Measurements from ENCODE around the gene MMP1.
A peak's percentile ranks its signal among the peaks of the same experiment; 100 is the strongest.

MMP1 gene

GRCh38 chr11:102798012-102798746 lies at the start of gene MMP1:
TSS of gene MMP1 (minus strand) at chr11:102798160. CDS start at chr11:102798092, 68 bp downstream.
- DNase-seq (ENCODE audit: low spot score), result no peak

- no peak for DNase-seq (ENCODE audit: low spot score)
Measured at GRCh38 chr11:102846292-102846691, 48.3 kb upstream of the MMP1 start.

- no peak for DNase-seq (ENCODE audit: low spot score)
Measured at GRCh38 chr11:102843489-102843888, 45.5 kb upstream of the MMP1 start, which contains the start of gene MMP3. TSS of gene MMP3 (minus strand) at chr11:102843609. CDS start at chr11:102843546, 63 bp downstream.

GRCh38 chr11:102842930-102843329 lies 45.0 kb upstream of the MMP1 start:
- no peak for DNase-seq (ENCODE audit: low spot score)

GRCh38 chr11:102840018-102840417 lies 42.1 kb upstream of the MMP1 start:
- DNase-seq (ENCODE audit: low spot score), result no peak

- no peak for DNase-seq (ENCODE audit: low spot score)
Measured at GRCh38 chr11:102837646-102838045, 39.7 kb upstream of the MMP1 start.

GRCh38 chr11:102837156-102837555 lies 39.2 kb upstream of the MMP1 start:
- DNase-seq (ENCODE audit: low spot score), result no peak

- DNase-seq (ENCODE audit: low spot score), result no peak
Measured at GRCh38 chr11:102836290-102836875, 38.4 kb upstream of the MMP1 start.

GRCh38 chr11:102833731-102834130 lies 35.8 kb upstream of the MMP1 start:
- no peak for DNase-seq (ENCODE audit: low spot score)

- DNase-seq (ENCODE audit: low spot score), result no peak
Measured at GRCh38 chr11:102832612-102833011, 34.7 kb upstream of the MMP1 start.

- peak; percentile 73 for DNase-seq (ENCODE audit: low spot score)
Measured at GRCh38 chr11:102831489-102832440, 33.8 kb upstream of the MMP1 start.

- no peak for DNase-seq (ENCODE audit: low spot score)
Measured at GRCh38 chr11:102831128-102831488, 33.1 kb upstream of the MMP1 start.

- no peak for DNase-seq (ENCODE audit: low spot score)
Measured at GRCh38 chr11:102830001-102830727, 32.2 kb upstream of the MMP1 start.

GRCh38 chr11:102829316-102830000 lies 31.5 kb upstream of the MMP1 start:
- no peak for DNase-seq (ENCODE audit: low spot score)

- DNase-seq (ENCODE audit: low spot score), result no peak
Measured at GRCh38 chr11:102824556-102824955, 26.6 kb upstream of the MMP1 start.

GRCh38 chr11:102819491-102819890 lies 21.5 kb upstream of the MMP1 start:
- no peak for DNase-seq (ENCODE audit: low spot score)

GRCh38 chr11:102813484-102813883 lies 15.5 kb upstream of the MMP1 start:
- DNase-seq (ENCODE audit: low spot score), result no peak

- DNase-seq (ENCODE audit: low spot score), result no peak
Measured at GRCh38 chr11:102812188-102812587, 14.2 kb upstream of the MMP1 start.

- DNase-seq (ENCODE audit: low spot score), result no peak
Measured at GRCh38 chr11:102810950-102811660, 13.1 kb upstream of the MMP1 start.

GRCh38 chr11:102809971-102810370 lies 12.0 kb upstream of the MMP1 start:
- DNase-seq (ENCODE audit: low spot score), result no peak

- peak; percentile 72 for DNase-seq (ENCODE audit: low spot score)
Measured at GRCh38 chr11:102807921-102808320, 10.0 kb upstream of the MMP1 start.

Measured in ecto neural progenitor cell (in vitro differentiated cells).